Lower leg skin (tissue), 3 donors: ENCODE results near the gene RNF215.

Experiments
- CTCF ChIP-seq, 3 donors: fragments of 450-650 bp; IDR thresholded peaks; one replicate each; pipeline ENCODE4 v1.5.1; 2016; ENCODE audit warnings: antibody characterized with exemption in 3 of 3, mild to moderate bottlenecking in 3 of 3, moderate library complexity in 2 of 3
- POLR2A ChIP-seq, 2 donors: fragments of 450-650 bp; IDR thresholded peaks; one replicate each; pipeline ENCODE4 v1.6.1; 2016 to 2017; ENCODE audit warnings: antibody characterized with exemption in 2 of 2, mild to moderate bottlenecking in 1 of 2, moderate library complexity in 1 of 2

GRCh38 chr22:30362651-30363281 is 24.4 kb downstream of the RNF215 start:
- TF ChIP-seq POLR2A (IDR thresholded peaks at IDR 0.05) (no peak), CTCF (IDR thresholded peaks at IDR 0.05) (no peak)
